GM21515 (cell line): ENCODE results near the gene IFFO2.
"Not testable (repeated sequence)": the region's sequence is repeated elsewhere in the genome, so short reads cannot be mapped to it uniquely, and the experiment has no call there.

Experiments
- ATAC-seq: cut with Tn5 transposase; IDR thresholded peaks from one replicate; pipeline ENCODE4 v1.9.1; 2021; ENCODE audit not compliant: unreplicated experiment

Gene IFFO2

GRCh38 chr1:18900303-18900841 lies 56.1 kb downstream of the IFFO2 start:
- no peak for ATAC-seq

DNA sequence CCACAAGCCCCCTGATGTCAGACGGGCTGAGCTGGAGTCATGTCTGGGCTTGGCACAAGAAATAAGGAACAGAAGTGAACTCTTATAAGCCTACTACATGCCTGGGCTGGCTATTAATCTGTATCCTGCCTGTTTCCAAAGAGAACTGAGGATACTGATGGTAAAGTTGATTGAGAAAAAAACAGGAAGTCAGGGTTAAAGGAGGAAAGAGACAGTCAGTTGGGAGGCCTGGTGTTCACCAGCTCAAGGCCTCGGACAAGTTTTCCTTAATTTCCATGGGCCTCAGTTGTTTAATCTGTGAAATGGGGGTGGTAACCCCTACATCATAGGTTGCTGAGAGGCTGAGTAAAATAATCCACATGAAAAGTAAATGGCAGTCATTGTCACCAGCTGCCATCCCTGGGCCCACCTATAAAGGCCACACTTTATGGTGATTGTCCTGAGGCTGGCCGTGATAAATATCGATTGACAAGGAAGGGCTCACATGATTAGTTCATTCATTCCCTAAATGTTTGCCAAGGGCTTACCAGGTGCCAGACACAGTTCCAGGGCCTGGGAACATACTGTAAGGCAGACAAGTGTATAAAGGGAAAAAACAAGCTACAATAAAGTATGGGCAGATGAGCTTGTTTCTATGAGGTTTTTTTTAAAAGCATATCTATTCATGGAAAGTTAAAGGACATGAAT lies 57.0 kb downstream of the IFFO2 start:
- ATAC-seq: no peak

DNA sequence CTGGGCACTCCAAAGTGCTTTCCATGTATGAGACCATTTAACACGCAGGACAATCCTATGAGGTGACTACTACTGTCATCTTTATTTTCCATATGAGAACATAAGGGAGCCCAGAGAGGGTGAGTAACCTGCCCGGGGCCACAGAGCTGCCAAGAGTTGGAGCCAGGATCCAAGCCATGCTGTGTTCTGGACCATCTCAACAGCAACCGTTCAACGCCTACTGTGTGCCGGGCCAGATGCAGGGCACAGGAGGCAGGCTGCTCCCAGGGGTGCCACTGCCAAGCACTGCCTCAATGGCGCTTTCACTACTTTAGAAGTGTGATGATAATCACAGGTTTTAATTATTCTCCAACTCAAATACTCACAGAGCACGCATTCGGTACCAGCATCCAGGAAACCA lies 57.9 kb downstream of the IFFO2 start:
- no peak for ATAC-seq

GRCh38 chr1:18895317-18895716 lies 61.2 kb downstream of the IFFO2 start:
- no peak for ATAC-seq

GRCh38 chr1:18893120-18893519 lies 63.4 kb downstream of the IFFO2 start:
- ATAC-seq: no peak

DNA sequence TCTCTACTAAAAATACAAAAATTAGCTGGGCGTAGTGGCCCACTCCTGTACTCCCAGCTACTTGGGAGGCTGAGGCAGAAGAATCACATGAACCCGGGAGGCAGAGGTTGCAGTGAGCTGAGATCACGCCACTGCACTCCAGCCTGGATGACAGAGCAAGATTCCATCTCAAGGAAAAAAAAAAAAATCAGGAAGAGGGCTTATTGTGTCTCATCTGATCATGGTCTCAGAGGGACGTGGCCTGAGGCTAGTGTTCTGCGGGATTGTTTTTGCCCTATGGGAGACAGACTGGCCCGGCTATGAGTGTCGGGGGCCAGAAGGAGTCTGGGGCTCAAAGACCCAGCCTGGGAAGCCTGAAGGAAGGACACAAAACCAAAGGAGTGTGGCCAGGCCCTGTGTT lies 64.6 kb downstream of the IFFO2 start:
- ATAC-seq: not testable (repeated sequence)

GRCh38 chr1:18891426-18891780 lies 65.1 kb downstream of the IFFO2 start:
- ATAC-seq: no peak

- no peak for ATAC-seq
Observed at GRCh38 chr1:18890706-18891425, 65.6 kb downstream of the IFFO2 start.

GRCh38 chr1:18886003-18886335 lies 70.5 kb downstream of the IFFO2 start:
- ATAC-seq: no peak

DNA sequence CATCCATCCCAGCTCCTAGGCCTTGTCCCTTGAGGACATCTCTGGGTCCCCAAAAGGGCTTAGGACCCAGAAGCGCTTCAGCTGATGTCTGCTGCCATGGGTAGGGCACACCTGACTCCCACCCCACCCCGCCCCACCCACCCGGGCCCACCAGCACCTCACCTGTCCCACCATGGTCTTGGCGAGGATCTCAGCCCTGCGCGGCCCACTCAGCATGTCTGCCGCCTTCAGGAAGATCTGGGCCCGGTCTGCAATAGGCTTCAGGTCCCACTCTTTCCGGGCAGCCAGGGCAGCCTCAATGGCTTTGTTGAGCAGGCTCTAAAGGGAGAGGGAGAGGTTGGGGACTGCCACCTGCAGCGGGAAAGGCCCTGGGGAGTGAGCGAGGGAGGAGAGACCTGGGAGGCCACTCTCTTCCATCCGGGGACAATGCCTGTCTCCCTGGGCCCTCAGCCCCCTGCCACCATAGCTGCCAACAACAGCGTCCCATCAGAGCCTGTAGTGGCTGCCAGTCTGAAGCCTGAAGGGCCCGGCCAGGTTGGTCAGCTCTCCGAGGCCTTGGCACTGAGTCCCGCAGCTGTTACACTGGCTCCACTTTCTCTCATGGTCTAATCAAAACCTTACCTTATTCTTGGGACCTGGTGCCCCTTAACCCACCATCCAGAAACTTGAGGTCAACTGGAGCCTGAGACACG lies 71.0 kb downstream of the IFFO2 start:
- ATAC-seq: no peak

DNA sequence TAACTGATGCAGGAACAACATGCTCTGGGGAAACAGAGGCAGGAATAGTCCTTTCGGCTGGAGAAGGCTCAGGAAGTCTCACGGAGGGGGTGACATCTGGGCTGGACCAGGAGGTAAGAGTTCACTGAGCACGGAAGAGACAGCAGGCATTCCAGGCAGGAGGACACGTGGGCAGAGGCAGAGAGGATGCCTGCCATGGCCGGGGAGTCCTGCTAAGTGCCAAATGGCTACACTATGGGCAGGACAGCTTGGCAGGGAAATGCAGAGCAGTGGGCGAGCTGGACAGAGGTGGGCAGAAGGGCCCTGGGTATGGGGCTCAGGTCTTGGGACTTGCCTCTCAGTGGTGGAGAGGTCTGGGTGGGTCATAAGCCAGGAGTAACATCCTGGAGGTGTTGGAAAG lies 71.7 kb downstream of the IFFO2 start:
- ATAC-seq: no peak

DNA sequence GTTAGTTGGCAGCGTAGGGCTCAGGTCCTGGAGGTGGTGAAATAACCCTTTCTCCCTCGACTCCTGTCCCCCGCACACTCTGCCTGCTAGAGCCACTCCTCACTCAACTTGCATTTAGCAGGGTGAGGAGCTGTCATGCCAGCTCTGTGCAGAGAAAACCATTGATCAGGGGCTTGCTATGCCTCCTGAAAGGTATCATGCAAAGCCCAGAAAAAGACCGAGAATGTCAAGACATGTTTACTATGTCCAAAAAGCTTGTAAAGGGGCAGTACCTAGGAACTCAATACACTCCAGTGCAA lies 72.1 kb downstream of the IFFO2 start:
- no peak for ATAC-seq

GRCh38 chr1:18883636-18884418 lies 72.6 kb downstream of the IFFO2 start:
- ATAC-seq: no peak

DNA sequence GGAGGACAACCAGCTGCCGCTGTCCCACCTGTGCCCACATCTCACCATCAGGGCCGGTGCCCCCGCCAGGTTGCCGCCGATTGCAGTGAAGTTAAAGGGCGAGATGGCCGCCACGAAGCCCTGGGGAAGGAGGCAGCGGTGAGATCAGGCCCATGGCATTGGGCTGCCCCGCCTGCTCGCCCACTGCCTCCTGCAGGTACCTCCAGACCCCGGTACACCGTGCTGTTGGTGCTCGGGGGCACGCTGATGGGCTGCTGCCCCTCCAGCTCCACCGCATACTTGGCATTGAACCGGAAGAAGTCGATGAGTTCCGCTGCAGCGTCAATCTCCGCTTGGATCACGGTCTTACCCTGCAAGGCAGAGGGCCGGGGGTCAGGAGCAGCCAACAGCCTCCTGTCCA lies 73.4 kb downstream of the IFFO2 start:
- ATAC-seq: no peak

DNA sequence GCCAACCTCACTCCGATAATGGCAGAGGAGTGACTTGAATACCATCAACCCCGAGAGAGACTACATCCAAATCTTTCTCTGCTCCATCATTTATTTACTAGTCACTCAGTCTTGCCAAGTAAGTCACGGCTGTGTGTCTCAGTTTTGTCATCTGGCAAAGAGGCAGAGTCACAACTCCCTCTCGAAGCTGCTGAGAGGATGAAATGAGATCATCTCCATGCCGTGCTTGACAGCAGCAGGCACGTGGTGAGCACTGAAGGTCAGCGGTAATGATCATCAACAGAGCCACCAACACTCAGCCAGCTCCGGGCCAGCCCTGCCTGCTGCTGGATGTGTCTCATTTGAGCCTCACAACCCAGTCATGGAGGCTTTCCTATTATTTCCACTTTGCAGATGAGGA lies 74.0 kb downstream of the IFFO2 start:
- ATAC-seq: no peak

- ATAC-seq: no peak
Observed at GRCh38 chr1:18881642-18882431, 74.6 kb downstream of the IFFO2 start.

DNA sequence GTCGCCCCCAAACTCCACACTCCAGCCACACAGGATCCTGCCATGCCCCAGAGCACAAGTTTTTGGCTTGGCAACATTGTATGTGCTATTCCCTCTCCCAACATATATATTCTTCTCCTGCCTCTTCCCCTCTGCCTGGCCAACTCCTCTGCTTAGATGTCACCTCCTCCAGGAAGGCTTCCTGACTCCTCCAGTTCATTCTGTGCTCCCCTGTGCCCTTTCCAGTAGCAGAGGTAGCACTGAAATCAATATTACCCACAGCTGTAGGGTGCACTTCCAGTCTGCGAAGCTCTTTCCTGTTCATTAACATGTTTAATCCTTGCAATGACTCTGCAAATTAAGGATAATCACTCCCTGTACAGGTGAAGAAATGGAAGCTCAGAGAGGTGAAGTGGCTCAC lies 75.3 kb downstream of the IFFO2 start:
- ATAC-seq: no peak

DNA sequence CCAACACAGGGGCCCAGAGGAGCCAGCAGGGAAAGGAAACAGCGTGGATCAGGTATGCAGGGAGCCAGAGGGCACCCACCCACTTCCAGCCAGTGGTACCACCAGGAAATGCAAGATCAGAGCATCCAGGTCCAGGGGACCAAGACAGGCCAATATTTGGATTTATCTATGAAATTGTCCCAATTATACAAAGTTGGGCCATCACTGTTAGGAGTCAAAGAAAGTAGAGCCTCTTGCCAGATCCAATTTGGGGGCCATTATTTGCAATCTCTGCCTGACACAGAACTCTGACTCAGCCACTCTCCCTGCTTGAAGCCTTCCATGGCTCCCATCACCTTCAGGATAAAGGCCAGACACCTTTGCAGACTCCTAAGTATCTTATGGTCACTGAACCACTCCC lies 75.9 kb downstream of the IFFO2 start:
- no peak for ATAC-seq

DNA sequence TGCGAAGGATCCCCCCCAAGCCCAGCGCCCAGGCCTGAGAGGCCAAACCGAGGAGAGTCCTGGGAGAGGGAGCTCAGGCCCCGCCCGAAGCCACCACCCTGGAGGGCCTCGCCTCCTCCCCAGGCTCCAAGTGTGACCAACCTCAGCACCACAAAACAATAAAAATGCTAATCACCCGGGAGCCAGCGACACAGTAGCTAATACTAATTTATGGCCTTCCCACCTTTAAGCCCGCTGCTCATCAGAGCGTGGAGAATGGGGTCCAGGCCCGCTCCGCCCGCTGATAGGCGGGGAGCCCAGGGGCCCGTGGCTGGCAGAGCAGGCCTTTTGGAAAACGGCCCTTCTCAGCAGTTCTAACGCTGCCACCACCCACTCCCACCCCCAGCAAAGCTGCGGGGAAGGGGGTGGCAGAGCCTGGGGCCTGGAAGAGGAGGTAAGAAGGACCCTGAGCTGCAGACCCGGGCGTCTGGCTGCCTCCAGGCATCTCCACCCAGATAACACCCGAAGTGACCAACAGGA lies 76.6 kb downstream of the IFFO2 start:
- ATAC-seq: no peak

- ATAC-seq: no peak
Observed at GRCh38 chr1:18879215-18879790, 77.2 kb downstream of the IFFO2 start.
